Activated naive CD8-positive, alpha-beta T cell treated with anti-CD3 and anti-CD28 coated beads, Interleukin-2, amount 50 U/mL, for 24 hours (primary cell): Measurements from ENCODE around the gene PSPC1.
"Not testable (repeated sequence)": the region's sequence is repeated elsewhere in the genome, so short reads cannot be mapped to it uniquely, and the experiment has no call there.

Experiments
- ATAC-seq: fragments of 150-1000 bp; cut with Tn5 transposase; one replicate; pipeline ENCODE4 v1.10.0; 2021
- DNase-seq: peaks from one replicate; pipeline ENCODE4 v3.0.0; 2021
- H3K27ac Mint-ChIP-seq: one replicate; pipeline ENCODE4 v1.8.0; 2021; ENCODE audit warnings: mild to moderate bottlenecking, mixed read lengths
- H3K27me3 Mint-ChIP-seq: one replicate; pipeline ENCODE4 v1.8.0; 2021; ENCODE audit warnings: mixed read lengths
- H3K36me3 Mint-ChIP-seq: one replicate; pipeline ENCODE4 v1.8.0; 2021; ENCODE audit warnings: low read depth, mixed read lengths
- H3K4me1 Mint-ChIP-seq: one replicate; pipeline ENCODE4 v1.8.0; 2021; ENCODE audit warnings: mixed read lengths
- H3K4me3 Mint-ChIP-seq: one replicate; pipeline ENCODE4 v1.8.0; 2021; ENCODE audit warnings: mild to moderate bottlenecking, moderate library complexity, mixed read lengths
- H3K9me3 Mint-ChIP-seq: one replicate; pipeline ENCODE4 v1.8.0; 2021; ENCODE audit warnings: mixed read lengths

Gene PSPC1

DNA sequence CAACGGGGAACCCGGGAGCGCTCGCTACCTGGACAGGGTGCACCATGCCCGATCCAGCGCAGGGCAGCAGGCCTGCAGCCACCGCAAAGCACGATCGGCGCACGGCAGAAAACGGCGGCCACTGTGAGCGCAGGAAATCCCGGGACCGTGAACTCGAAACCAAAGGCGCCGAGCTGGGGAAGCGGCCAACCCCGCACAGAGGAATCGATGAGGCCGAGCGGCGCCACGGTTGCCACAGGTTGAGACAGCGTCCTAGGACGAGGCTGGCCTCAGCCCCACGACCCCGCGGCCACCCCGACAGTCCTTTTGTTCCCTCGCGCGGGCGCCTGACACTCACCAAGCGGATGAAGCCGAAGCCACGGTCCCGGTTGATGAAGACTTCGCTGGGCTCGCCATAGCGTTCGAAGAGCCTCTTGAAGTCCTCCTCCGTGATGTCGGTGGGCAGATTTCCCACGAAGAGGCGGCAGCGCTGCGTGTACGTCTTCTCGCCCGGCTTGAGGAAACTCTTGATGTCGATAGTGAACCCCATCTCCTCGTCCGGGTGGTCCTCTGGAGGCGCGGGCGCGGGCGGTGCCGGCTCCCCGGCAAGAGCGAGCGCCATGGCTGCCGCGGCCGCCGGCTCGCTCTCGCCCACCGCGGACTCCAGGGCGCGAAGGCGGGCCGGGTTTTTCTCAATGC lies 557 bp downstream of the PSPC1 start:
- H3K36me3 Mint-ChIP-seq = peaks cover 16% of the 10 kb centered on the region
- H3K27me3 Mint-ChIP-seq = peaks cover 4% of the 10 kb centered on the region
- H3K4me1 Mint-ChIP-seq = peaks cover 20% of the 10 kb centered on the region
- H3K27ac Mint-ChIP-seq = peak overlapping the region; percentile 99
- peak overlapping the region; percentile 94 for H3K4me3 Mint-ChIP-seq
- ATAC-seq (peak; percentile 59), DNase-seq (peak; percentile 61)
- H3K9me3 Mint-ChIP-seq = no peaks in the 10 kb centered on the region

DNA sequence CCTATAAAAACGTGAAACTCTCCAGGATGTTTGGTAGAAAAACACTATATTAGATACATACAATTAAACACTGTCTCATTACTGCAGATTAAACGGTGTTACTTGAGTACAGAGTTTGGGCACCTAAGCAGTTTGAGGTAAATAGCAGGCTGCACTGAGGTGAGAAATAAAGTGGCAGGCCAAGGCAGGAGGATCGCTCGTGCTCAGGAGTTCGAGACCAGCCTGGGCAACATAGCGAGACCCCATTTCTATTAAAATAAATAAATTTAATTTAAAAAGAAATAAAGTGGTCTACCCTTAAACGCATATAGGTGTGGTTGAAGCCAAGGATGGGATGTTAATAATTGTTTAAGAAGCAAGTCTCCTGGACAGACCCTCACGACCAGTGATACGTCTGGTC lies 1.2 kb downstream of the PSPC1 start:
- Mint-ChIP-seq H3K27ac (peak overlapping the region; percentile 99), H3K36me3 (peaks cover 16% of the 10 kb centered on the region), H3K4me1 (peaks cover 20% of the 10 kb centered on the region), H3K27me3 (peaks cover 4% of the 10 kb centered on the region), H3K4me3 (peak overlapping the region; percentile 94), H3K9me3 (no peaks in the 10 kb centered on the region)
- peak; percentile 13 for DNase-seq
- ATAC-seq = no peak

- peaks cover 18% of the 10 kb centered on the region for H3K36me3 Mint-ChIP-seq
- peak overlapping the region; percentile 77 for H3K27ac Mint-ChIP-seq
- peak; percentile 10 for DNase-seq
Observed at GRCh38 chr13:19780753-19781418, 1.9 kb downstream of the PSPC1 start.

GRCh38 chr13:19772306-19772705 lies 10.4 kb downstream of the PSPC1 start:
- DNase-seq (no peak), ATAC-seq (no peak)
- Mint-ChIP-seq H3K27me3 (no peaks in the 10 kb centered on the region), H3K4me1 (peaks cover 27% of the 10 kb centered on the region), H3K27ac (no peak overlapping the region), H3K36me3 (peaks cover 46% of the 10 kb centered on the region), H3K4me3 (no peak overlapping the region), H3K9me3 (no peaks in the 10 kb centered on the region)

More at GRCh38 chr13:19780753-19781418, 1.9 kb downstream of the PSPC1 start:
- ATAC-seq, H3K27me3 Mint-ChIP-seq, H3K9me3 Mint-ChIP-seq: not testable (repeated sequence)
- peaks cover 24% of the 10 kb centered on the region for H3K4me1 Mint-ChIP-seq
- peak overlapping the region; percentile 94 for H3K4me3 Mint-ChIP-seq

- Mint-ChIP-seq H3K27me3 (no peaks in the 10 kb centered on the region), H3K9me3 (no peaks in the 10 kb centered on the region), H3K4me1 (peaks cover 30% of the 10 kb centered on the region), H3K4me3 (no peak overlapping the region), H3K27ac (no peak overlapping the region), H3K36me3 (peaks cover 51% of the 10 kb centered on the region)
- no peak for ATAC-seq
- DNase-seq = no peak
Observed at GRCh38 chr13:19769854-19770253, 12.9 kb downstream of the PSPC1 start.

GRCh38 chr13:19767966-19768365 lies 14.8 kb downstream of the PSPC1 start:
- Mint-ChIP-seq H3K36me3 (peaks cover 56% of the 10 kb centered on the region), H3K4me1 (peaks cover 46% of the 10 kb centered on the region), H3K27me3 (no peaks in the 10 kb centered on the region), H3K4me3 (no peak overlapping the region), H3K27ac (no peak overlapping the region), H3K9me3 (no peaks in the 10 kb centered on the region)
- DNase-seq (no peak), ATAC-seq (no peak)

DNA sequence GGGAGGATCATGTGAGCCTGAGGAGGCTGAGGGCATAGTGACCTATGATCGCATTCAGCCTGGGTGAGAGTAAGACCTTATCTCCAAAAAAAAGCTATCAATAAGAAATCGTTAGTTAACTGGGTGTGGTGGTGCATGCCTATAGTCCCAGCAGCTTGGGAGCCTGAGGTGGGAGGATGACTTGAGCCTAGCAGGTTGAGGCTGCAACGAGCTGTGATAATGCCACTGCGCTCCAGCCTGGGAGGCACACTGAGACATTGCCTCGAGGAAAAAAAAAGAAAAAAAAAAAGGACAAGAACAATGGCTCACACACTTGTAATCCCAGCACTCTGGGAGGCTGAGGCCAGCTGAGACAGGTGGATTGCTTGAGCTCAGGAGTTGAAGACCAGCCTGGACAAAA lies 16.2 kb downstream of the PSPC1 start:
- H3K4me1 Mint-ChIP-seq = peaks cover 54% of the 10 kb centered on the region
- no peak overlapping the region for H3K27ac Mint-ChIP-seq
- no peak overlapping the region for H3K4me3 Mint-ChIP-seq
- H3K9me3 Mint-ChIP-seq = no peaks in the 10 kb centered on the region
- DNase-seq (no peak), ATAC-seq (no peak)
- H3K27me3 Mint-ChIP-seq = no peaks in the 10 kb centered on the region
- H3K36me3 Mint-ChIP-seq = peaks cover 55% of the 10 kb centered on the region

DNA sequence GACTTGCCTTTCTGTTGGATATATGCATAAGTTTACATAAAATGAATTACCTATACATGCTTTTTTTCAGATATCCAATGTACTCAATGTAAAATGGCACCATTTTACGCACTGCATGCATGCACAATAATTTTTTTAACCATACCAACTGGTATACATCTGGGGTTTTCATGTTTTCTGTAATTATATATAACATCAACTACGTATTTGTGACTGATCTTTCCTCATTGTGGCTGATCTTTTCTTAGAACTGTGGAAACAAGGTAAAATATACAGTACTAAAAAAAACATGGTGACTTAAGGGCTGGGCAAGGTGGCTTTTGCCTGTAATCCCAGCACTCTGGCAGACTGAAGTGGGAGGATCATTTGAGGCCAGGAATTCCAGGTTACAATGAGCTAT lies 18.5 kb downstream of the PSPC1 start:
- ATAC-seq = peak; percentile 31
- no peak for DNase-seq
- peaks cover 63% of the 10 kb centered on the region for H3K36me3 Mint-ChIP-seq
- peaks cover 62% of the 10 kb centered on the region for H3K4me1 Mint-ChIP-seq
- H3K27ac Mint-ChIP-seq = no peak overlapping the region
- no peaks in the 10 kb centered on the region for H3K27me3 Mint-ChIP-seq
- H3K9me3 Mint-ChIP-seq = no peaks in the 10 kb centered on the region
- no peak overlapping the region for H3K4me3 Mint-ChIP-seq

DNA sequence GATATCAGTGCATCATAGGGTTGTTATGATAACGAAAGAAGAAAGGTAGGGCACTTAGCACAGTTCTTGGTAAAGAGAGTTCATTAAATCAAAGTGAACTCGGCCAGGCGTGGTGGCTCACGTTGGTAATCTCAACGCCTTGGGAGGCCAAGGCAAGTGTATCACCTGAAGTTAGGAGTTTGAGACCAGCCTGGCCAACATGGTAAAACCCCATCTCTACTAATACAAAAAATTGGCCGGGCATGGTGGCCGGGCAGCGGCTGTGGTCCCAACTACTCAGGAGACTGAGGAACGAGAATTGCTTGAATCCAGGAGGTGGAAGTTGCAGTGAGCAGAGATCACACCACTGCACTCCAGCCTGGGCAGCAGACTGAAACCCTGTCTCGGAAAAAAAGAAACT lies 19.1 kb downstream of the PSPC1 start:
- no peaks in the 10 kb centered on the region for H3K27me3 Mint-ChIP-seq
- H3K4me1 Mint-ChIP-seq = peaks cover 62% of the 10 kb centered on the region
- H3K4me3 Mint-ChIP-seq = no peak overlapping the region
- no peaks in the 10 kb centered on the region for H3K9me3 Mint-ChIP-seq
- DNase-seq (no peak), ATAC-seq (no peak)
- peaks cover 69% of the 10 kb centered on the region for H3K36me3 Mint-ChIP-seq
- no peak overlapping the region for H3K27ac Mint-ChIP-seq

DNA sequence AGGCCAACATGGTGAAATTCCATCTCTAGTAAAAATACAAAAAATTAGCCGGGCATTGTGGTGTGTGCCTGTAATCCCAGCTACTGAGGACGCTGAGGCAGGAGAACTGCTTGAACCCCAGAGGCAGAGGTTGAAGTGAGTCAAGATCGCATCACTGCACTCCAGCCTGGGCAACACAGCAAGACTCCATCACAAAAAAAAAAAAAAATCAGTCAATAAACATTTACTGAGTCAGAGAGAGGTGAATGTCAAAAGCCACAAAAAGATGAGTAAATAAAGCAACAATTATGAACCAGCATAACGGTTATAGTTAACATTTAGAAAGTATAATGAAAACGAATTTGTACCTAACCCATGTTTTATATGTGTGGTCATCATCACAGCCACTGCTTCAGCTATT lies 23.1 kb downstream of the PSPC1 start:
- ATAC-seq = no peak
- no peak for DNase-seq
- H3K4me1 Mint-ChIP-seq = peaks cover 35% of the 10 kb centered on the region

DNA sequence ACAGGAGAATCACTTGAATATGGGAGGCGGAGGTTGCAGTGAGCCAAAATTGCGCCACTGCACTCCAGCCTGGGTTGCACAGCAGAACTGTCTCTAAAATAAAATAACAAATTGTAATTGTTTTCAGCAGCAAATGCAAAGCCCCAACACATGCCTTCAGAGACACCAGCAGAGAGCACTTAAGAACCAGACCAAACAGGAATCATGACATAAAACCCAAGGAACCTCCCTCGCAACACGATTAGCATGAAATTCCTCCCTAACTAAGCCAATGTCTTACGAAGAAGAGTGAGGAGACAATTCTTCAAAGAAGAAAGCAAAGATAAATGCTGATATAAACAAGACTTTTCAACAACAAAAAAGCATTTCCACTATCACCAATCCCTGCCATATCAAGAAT lies 40.1 kb downstream of the PSPC1 start:
- Mint-ChIP-seq H3K4me3 (no peak overlapping the region), H3K27ac (no peak overlapping the region), H3K9me3 (no peaks in the 10 kb centered on the region), H3K36me3 (peaks cover 49% of the 10 kb centered on the region), H3K27me3 (no peaks in the 10 kb centered on the region), H3K4me1 (peaks cover 3% of the 10 kb centered on the region)
- ATAC-seq = no peak
- DNase-seq = no peak

More for the DNA sequence above, 23.1 kb downstream of the PSPC1 start:
- Mint-ChIP-seq H3K9me3 (no peaks in the 10 kb centered on the region), H3K36me3 (peaks cover 74% of the 10 kb centered on the region), H3K27ac (no peak overlapping the region), H3K4me3 (no peak overlapping the region), H3K27me3 (no peaks in the 10 kb centered on the region)

DNA sequence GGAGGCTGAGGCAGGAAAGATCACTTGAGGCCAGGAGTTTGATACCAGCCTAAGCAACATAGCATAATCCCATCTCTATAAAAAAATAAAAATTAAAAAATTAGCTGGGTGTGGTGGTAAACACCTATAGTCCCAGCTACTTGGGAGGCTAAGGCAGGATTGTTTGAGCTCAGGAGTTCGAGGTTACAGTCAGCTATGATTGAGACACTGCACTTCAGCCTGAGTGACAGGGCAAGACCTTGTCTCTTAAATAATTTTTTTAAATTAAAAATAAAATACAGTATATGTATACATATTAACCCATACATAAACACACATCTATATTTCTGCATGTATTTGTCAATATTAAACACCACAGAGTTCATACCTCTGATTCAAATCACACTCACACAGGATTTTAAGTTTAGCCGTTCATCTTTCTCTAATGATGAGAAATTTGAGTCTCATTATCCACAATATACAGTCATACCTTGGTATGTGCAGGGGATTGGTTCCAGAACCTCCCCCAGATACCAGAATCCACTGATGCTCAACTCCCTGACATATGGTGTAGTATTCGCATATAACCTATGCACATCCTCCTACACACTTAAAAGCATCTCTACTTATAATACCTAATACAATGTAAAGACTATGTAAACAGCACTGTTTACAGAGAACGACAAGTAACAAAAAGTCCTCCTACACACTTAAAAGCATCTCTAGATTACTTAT lies 44.7 kb downstream of the PSPC1 start:
- DNase-seq (no peak), ATAC-seq (no peak)
- Mint-ChIP-seq H3K27ac (no peak overlapping the region), H3K36me3 (peaks cover 45% of the 10 kb centered on the region), H3K4me1 (peaks cover 5% of the 10 kb centered on the region), H3K9me3 (no peaks in the 10 kb centered on the region), H3K4me3 (no peak overlapping the region), H3K27me3 (no peaks in the 10 kb centered on the region)

DNA sequence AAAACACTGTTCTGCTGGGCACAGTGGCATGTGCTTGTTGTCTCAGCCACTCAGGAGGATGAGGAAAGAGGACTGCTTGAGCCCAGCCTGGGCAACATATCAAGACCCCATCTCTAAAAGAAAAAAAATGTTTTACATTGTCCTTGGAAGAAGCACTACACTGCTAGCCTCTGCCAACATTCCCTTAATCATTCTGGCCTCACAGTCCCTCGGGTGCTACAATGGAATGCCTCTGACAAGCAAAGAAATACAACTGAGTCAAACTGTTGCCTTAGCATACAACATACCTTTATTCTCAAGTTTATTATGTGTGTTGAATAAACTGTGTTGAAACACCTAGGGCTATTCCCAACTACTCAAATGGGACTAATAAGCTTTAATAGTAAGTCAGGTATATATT lies 56.1 kb downstream of the PSPC1 start:
- Mint-ChIP-seq H3K27ac (no peak overlapping the region), H3K27me3 (no peaks in the 10 kb centered on the region), H3K9me3 (no peaks in the 10 kb centered on the region), H3K36me3 (peaks cover 48% of the 10 kb centered on the region), H3K4me3 (no peak overlapping the region), H3K4me1 (peaks cover 18% of the 10 kb centered on the region)
- no peak for ATAC-seq
- DNase-seq = no peak

DNA sequence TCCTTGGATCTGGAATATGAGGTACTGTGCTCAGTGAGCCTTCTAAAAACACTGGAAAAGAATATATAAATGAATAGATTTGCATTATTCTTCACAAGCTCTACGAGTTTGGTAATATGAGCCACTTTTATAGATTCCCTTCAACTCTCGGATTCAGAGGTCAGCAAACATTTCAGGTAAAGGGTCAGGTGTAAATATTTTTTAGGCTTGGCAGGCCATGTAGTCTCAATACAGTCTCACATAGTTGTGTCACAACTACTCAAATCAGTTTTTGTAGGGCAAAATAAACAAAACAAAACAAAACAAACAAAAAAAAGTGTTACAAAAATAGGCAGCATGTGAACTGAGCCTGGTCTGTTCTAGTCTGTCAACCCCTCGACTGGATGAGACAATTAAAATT lies 57.4 kb downstream of the PSPC1 start:
- ATAC-seq (no peak), DNase-seq (no peak)
- peaks cover 46% of the 10 kb centered on the region for H3K36me3 Mint-ChIP-seq
- no peak overlapping the region for H3K27ac Mint-ChIP-seq
- peaks cover 11% of the 10 kb centered on the region for H3K4me1 Mint-ChIP-seq
- H3K9me3 Mint-ChIP-seq = no peaks in the 10 kb centered on the region
- no peaks in the 10 kb centered on the region for H3K27me3 Mint-ChIP-seq
- H3K4me3 Mint-ChIP-seq = no peak overlapping the region

- Mint-ChIP-seq H3K9me3 (no peaks in the 10 kb centered on the region), H3K4me1 (peaks cover 2% of the 10 kb centered on the region), H3K27me3 (no peaks in the 10 kb centered on the region), H3K27ac (no peak overlapping the region), H3K36me3 (peaks cover 32% of the 10 kb centered on the region), H3K4me3 (no peak overlapping the region)
- no peak for DNase-seq
- no peak for ATAC-seq
Observed at GRCh38 chr13:19720039-19720438, 62.7 kb downstream of the PSPC1 start.
